Measurements from ENCODE around the gene ARRDC3. TPM values are rescaled to one million over a fixed set of nuclear protein-coding genes. Genes with fewer than 3 reads are reported as not detected.
A peak's percentile ranks its signal among the peaks of the same experiment; 100 is the strongest.
"Not testable (repeated sequence)": the region's sequence is repeated elsewhere in the genome, so short reads cannot be mapped to it uniquely, and the experiment has no call there.

Gene ARRDC3, protein sequence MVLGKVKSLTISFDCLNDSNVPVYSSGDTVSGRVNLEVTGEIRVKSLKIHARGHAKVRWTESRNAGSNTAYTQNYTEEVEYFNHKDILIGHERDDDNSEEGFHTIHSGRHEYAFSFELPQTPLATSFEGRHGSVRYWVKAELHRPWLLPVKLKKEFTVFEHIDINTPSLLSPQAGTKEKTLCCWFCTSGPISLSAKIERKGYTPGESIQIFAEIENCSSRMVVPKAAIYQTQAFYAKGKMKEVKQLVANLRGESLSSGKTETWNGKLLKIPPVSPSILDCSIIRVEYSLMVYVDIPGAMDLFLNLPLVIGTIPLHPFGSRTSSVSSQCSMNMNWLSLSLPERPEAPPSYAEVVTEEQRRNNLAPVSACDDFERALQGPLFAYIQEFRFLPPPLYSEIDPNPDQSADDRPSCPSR
- 100 to 1,000 TPM; 142 to 182 (median 157) TPM for polyA plus RNA-seq (ENCODE audit: insufficient read length in 4 of 4)

GRCh38 chr5:91383027-91383955 lies at the start of gene ARRDC3:
Gene ARRDC3 (minus strand): TSS chr5:91383317. CDS start chr5:91383092, 225 bp downstream.
- peak; percentile 88 to 93 (median 91) for DNase-seq (ENCODE audit: low read depth in 4 of 4, low spot score in 3 of 4)

DNA sequence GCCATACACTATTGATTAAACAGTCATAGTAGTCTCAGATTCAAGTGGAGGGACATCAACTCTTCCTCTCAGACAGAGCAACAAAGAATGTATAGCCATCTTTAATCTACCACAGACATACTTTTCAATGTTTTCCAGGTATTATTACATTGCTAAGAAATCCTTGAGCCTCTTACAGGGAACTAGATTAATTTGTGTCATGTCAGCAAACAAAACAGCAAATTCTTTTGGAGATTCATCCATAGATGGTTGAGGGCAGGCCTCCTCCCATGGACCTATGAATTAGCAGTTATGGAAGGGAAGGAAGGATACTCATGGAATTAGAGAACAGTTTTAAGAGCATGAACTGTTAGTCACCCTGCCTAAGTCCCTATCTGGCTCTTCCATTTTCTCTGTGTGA lies 47.8 kb upstream of the ARRDC3 start:
- no peak for DNase-seq (ENCODE audit: low read depth in 4 of 4, low spot score in 3 of 4)

GRCh38 chr5:91424638-91425436 lies 41.7 kb upstream of the ARRDC3 start:
- DNase-seq (ENCODE audit: low read depth in 4 of 4, low spot score in 3 of 4) = no peak

GRCh38 chr5:91423871-91424270 lies 40.8 kb upstream of the ARRDC3 start:
- no peak for DNase-seq (ENCODE audit: low read depth in 4 of 4, low spot score in 3 of 4)

- DNase-seq (ENCODE audit: low read depth in 4 of 4, low spot score in 3 of 4) = no peak
Measured at GRCh38 chr5:91420879-91421278, 37.8 kb upstream of the ARRDC3 start.

GRCh38 chr5:91419571-91420537 lies 36.7 kb upstream of the ARRDC3 start:
- DNase-seq (ENCODE audit: low read depth in 4 of 4, low spot score in 3 of 4) = peak; percentile 28 to 41 (median 34)

DNA sequence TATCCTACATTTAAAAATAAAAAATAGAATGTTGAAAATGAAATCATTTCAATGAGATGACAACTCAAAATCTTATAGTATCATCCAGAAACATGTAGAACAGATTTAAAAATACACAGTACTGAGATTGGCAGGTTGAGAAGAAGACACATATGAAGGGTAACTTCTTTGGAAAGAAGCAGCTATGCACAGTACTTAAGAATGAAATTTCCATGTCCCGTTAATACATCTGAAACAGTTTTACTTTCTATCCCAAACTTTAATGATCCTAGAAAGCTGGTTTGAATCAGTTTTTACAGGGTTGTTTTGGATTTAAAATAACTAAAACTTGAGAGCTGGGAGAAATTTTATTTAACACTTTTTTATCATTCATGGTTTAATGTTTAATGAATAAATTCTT lies 36.0 kb upstream of the ARRDC3 start:
- DNase-seq (ENCODE audit: low read depth in 4 of 4, low spot score in 3 of 4) = no peak

GRCh38 chr5:91418158-91418557 lies 35.0 kb upstream of the ARRDC3 start:
- DNase-seq (ENCODE audit: low read depth in 4 of 4, low spot score in 3 of 4) = no peak

- DNase-seq (ENCODE audit: low read depth in 4 of 4, low spot score in 3 of 4) = no peak
Measured at GRCh38 chr5:91417219-91417618, 34.1 kb upstream of the ARRDC3 start.

DNA sequence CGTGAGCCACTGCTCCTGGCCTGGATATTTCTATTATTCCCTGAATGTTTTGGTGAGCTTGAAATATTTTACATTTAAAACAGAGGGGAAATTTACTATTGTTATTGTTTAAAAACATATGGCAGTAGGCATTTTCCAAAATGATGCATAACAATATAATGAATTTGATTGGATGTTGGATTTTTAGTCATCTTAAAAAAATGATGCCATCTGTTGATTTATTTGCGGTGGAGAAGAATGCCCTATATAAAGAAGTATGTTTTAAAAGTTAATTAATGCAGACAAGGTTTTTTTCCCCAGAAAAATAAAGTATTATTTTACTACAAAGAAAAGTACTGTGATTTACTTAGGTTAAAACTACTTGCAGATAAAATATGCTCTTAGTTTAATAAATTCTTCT lies 33.4 kb upstream of the ARRDC3 start:
- no peak for DNase-seq (ENCODE audit: low read depth in 4 of 4, low spot score in 3 of 4)

GRCh38 chr5:91409304-91409703 lies 26.2 kb upstream of the ARRDC3 start:
- no peak for DNase-seq (ENCODE audit: low read depth in 4 of 4, low spot score in 3 of 4)

GRCh38 chr5:91408710-91409109 lies 25.6 kb upstream of the ARRDC3 start:
- no peak for DNase-seq (ENCODE audit: low read depth in 4 of 4, low spot score in 3 of 4)

GRCh38 chr5:91407204-91407603 lies 24.1 kb upstream of the ARRDC3 start:
- DNase-seq (ENCODE audit: low read depth in 4 of 4, low spot score in 3 of 4) = no peak

- no peak for DNase-seq (ENCODE audit: low read depth in 4 of 4, low spot score in 3 of 4)
Measured at GRCh38 chr5:91403438-91403837, 20.3 kb upstream of the ARRDC3 start.

DNA sequence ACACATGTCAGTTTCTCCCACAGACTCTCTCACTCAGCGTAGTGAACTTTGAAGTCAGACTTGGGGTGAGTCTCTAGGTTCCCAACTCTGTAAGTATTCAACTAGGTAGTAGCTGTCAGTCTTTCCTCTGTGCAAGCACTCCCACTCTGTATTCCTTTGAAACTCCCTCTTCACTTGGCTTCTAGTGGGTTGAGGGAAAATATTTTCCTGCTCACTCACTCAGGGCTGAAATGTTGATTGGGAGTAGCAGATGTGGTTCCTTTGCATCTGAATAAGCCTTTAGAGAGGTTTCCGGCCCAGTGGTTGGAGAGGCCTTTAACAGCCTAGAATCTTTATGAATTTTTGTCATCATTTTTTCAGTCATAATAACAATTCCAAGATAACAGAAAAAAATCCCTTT lies 18.1 kb upstream of the ARRDC3 start:
- DNase-seq (ENCODE audit: low read depth in 4 of 4, low spot score in 3 of 4) = no peak

DNA sequence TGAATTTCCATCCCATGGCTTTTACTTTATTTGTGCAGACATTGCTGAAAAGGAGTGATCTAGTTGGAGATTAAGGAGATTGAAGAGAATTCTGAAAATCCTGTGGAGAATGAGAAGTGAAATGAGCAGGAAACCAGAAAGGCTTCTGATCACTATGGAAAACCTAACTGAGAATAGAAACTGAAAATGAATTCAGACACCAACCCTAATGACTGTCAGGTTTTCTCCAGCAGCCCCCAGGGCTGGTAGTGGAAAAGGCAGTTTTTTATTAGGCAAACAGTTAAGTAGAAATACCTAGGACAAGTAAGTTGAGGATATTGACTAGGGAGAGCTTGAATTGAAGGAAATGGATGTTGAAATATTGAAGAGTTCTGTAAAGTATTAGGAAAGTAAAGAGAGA lies 14.7 kb upstream of the ARRDC3 start:
- no peak for DNase-seq (ENCODE audit: low read depth in 4 of 4, low spot score in 3 of 4)

- no peak for DNase-seq (ENCODE audit: low read depth in 4 of 4, low spot score in 3 of 4)
Measured at GRCh38 chr5:91390268-91390667, 7.2 kb upstream of the ARRDC3 start.

DNA sequence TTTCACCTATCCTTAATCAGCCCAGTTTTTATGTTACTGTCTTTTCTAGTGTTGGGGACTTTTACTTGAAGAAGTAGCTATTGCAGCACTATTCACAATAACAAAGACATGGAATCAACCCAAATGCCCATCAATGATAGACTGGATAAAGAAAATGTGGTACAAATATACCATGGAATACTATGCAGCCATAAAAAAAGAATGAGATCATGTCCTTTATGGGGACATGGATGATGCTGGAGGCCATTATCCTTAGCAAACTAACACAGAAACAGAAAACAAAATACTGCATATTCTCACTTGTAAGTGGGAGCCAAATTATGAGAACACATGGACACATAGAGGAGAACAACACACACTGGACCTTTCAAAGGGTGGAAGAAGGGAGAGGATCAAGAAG lies 6.4 kb upstream of the ARRDC3 start:
- not testable (repeated sequence) for DNase-seq (ENCODE audit: low read depth in 4 of 4, low spot score in 3 of 4)

DNA sequence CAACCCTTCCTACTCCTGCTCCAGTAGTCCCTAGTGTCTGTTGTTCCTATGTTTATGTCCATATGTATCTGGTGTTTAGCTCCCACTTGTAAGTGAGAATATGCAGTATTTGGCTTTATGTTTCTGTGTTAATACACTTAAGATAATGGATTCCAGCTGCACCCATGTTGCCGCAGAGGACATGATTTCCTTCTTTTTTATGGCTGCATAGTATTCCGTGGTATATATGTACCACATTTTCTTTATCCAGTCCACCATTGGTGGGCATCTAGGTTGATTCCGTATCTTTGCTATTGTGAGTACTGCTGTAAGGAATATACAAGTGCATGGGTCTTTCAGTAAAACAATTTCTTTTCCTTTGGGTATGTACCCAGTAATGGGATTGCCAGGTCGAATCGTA lies 5.2 kb upstream of the ARRDC3 start:
- no peak for DNase-seq (ENCODE audit: low read depth in 4 of 4, low spot score in 3 of 4)

GRCh38 chr5:91386120-91386519 lies 3.0 kb upstream of the ARRDC3 start:
- no peak for DNase-seq (ENCODE audit: low read depth in 4 of 4, low spot score in 3 of 4)
